HG03066 (cell line): ENCODE results near the gene PHF12.
"Not testable (repeated sequence)": the region's sequence is repeated elsewhere in the genome, so short reads cannot be mapped to it uniquely, and the experiment has no call there.

ENCODE experiments used
- ATAC-seq: cut with Tn5 transposase; IDR thresholded peaks from one replicate; pipeline ENCODE4 v1.9.1; 2021; ENCODE audit warnings: low read depth; ENCODE audit not compliant: unreplicated experiment

Gene PHF12

GRCh38 chr17:28938552-28938951 is 12.8 kb downstream of the PHF12 start:
- ATAC-seq = no peak

DNA sequence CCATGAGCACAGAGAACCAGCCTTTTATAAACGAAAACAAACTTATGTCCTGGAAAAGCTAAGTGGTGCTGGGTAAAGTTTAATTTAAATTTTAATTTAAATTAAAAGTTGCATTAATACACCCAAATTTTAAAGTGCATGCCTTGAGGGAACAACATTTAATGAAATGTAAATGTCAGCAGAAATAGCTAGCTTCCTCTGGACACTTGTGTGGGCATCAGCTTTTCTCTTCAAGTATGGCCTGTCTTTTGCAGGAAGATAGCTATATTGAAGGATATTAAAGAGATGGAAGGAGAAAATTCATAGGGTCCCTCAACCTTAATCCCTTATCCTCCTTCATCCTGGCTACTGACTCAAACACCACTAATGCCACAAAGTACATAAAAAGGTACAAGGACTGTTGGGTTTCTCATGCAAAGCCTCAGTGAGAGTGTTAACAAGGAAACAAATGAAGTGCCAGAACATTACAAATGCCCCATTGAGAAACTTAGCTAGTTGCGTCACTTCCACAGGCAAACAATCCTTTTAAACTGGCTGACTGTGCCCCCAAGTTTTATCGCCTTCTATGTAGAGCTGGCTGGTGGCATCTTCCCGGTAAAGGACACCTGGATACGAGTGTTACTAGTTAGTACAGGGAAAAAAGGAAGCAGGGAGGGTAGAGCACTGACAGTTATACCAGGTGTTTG is 14.1 kb downstream of the PHF12 start:
- no peak for ATAC-seq

DNA sequence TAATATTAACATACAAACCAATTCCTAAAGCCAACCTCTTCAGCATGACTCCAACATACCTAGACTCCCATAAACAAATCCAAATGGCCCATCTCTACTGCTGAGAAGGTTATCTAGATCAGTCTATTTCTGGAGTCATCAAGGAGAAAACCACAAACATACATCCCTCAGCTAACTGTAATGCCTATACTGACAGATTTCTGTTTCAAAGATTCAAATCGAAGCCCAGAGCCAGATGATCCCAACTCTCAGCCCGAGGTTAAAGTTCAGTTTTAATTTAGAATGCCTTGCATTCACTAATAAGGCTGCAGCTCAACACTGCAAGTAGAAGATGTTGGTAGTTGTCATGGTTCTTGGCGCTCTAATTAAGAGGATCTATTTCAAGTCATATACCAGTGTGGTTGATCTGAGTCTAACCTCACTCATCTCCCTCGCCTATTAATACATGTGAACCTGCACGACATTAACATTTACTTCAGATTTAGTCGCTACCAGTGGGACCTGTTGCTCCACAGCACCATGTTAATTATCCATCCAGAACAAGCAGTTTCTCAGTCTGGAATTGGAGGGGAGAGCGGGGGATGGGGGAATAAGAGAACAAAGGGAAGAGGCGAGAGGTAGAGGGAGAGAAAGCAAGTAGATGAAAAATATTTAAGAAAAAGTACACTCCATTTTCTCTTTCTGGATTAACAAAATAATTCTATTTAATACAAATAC is 15.4 kb downstream of the PHF12 start:
- ATAC-seq = no peak

DNA sequence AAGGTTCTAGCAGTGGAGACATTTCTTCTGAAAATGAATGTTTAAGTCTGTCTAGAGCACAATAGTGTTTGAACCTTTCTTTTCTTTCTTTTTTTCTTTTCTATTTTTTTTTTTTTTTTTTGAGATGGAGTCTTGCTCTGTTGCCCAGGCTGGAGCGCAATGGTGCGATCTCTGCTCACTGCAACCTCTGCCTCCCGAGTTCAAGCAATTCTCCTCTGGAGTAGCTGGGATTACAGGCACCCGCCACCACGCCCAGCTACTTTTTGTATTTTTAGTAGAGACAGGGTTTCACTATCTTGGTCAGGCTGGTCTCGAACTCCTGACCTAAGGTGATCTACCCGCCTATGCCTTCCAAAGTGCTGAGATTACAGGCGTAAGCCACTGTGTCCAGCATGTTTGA is 16.8 kb downstream of the PHF12 start:
- not testable (repeated sequence) for ATAC-seq

GRCh38 chr17:28929787-28930186 is 21.5 kb downstream of the PHF12 start:
- no peak for ATAC-seq

- no peak for ATAC-seq
Observed at GRCh38 chr17:28928061-28928460, 23.3 kb downstream of the PHF12 start.

GRCh38 chr17:28926786-28927185 is 24.5 kb downstream of the PHF12 start:
- ATAC-seq = no peak

GRCh38 chr17:28926366-28926765 is 25.0 kb downstream of the PHF12 start:
- ATAC-seq = no peak

GRCh38 chr17:28925912-28926365 is 25.4 kb downstream of the PHF12 start:
- ATAC-seq = no peak

DNA sequence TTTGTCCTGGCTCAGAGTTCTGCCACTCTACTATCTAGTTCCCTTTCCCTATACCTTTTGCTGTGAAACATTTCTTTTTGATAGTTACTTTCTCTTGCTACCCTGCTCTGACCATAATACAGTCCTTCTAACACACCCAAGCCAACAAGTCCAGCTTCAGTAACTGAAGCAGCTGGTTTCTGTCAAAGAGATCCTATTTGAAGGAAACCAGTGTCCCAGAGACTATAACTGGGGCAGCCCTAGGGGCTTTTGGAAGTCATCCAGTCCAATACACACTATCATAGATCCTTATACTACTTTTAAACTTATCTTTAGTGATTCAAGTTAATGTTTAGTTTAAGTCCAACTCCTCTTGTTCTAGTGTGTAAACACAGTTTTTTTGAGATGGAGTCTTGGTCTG is 31.1 kb downstream of the PHF12 start:
- ATAC-seq = no peak

DNA sequence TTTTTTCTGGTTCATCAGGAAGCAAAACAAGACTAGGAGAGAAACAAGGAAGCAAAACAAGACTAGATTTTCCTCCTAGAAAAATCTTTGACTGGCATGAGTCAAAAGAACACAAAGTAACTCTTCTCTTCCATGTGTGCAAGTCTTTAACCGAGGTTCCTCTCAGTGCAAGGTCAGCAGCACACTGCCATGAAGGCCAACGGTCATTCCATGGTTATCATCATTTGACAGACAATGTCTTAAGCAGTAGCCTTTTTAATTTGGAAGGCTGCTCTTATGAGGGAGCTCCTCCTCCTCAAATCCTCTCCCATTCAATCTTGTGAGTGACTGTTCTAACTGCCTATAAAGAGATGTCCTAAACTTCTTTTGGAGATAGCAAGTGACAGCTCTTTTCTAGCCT is 33.0 kb downstream of the PHF12 start:
- ATAC-seq = no peak

DNA sequence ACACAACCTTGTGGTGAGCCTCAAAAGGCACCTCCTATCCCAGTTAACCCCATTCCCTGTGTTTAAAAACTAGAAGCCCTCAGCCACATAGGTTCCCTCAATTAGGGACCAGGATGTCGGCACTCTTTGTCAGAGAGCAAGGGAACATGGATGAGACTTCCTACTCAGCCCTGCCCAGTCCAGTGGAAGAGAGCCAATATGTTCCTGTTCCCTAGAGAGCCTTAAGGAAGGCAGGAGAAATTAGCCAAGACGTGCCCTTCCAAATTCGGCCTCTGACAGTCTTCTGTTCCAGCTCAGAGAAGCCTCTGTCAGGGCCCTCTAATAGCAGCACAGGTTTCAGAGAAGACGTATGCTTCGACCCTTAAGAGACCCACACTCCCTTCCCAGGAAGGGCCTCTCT is 33.9 kb downstream of the PHF12 start:
- no peak for ATAC-seq

DNA sequence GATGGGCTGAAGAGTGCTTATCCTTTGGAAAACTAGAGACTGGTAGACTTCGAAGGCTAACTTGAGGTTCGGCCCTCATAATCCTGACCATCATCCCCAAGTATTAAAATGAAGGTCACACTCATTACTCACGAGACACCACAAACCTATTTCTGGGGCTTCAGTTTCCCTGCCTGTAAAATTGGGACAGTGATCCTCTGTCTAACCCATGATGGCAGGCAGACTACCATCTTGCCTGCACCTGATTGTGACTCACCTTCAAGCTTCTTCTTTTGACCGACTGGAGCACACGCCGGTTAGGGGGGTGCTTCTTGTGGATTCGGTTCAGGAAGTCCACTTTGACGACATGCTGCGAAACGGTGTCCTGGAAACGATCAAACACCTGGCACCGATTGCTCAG is 34.3 kb downstream of the PHF12 start:
- no peak for ATAC-seq

DNA sequence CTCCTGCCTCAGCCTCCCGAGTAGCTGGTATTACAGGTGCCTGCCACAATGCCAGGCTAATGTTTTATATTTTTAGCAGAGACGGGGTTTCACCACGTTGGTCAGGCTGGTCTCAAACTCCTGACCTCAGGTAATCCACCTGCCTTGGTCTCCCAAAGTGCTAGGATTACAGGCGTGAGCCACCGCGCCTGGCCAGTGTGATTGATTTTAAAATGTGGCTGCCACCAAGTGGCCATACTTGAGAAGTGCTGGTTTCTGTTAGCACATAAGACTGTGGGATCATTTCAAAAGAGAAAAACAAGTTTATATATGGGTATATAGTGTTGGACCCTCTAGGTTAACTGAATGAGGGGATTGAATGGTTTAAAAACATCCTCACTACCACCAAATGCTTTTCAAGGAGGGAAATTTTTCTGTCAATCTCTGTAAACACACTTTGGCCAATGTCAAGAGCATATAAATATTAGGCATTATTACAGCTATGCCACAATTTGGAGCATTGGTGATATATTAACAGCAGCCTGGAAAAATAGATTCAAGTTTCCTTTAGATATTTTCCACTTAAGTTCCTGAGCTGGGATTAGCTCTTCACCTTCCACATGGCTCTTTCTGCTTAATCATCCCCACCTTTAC is 34.9 kb downstream of the PHF12 start:
- ATAC-seq = no peak

- no peak for ATAC-seq
Observed at GRCh38 chr17:28912938-28913333, 38.4 kb downstream of the PHF12 start.

DNA sequence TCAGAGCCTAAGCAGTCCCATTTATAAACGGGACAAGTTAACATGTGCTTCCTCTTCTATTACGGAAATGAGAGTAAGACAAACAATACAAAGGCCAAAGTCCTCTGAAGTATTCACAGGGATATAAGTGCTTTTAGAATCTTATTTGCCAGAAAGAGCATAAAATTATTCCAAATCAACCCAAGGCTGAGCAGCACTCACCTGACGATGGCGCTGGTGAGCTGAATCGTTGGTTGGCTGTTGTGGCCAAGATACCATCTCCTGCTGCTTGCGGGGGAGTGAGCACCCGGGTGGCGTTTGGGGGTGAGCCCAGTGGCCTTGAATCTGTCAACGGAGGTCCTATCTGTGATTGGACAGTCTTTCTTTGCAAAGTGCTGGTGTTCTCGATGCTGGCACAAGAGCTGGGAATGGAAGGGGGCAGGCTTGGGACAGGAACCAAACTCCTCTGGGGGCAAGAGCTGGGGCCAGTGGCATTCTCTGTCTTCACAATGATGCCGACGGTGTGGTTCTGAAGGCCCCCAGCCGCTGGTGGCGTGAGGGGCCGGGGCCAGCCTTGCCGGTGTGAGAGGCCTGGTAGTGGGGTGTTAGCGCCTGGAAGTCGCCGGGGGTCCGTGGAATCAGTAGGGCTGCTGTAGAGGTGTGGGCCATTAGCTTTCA is 38.9 kb downstream of the PHF12 start:
- ATAC-seq = no peak

DNA sequence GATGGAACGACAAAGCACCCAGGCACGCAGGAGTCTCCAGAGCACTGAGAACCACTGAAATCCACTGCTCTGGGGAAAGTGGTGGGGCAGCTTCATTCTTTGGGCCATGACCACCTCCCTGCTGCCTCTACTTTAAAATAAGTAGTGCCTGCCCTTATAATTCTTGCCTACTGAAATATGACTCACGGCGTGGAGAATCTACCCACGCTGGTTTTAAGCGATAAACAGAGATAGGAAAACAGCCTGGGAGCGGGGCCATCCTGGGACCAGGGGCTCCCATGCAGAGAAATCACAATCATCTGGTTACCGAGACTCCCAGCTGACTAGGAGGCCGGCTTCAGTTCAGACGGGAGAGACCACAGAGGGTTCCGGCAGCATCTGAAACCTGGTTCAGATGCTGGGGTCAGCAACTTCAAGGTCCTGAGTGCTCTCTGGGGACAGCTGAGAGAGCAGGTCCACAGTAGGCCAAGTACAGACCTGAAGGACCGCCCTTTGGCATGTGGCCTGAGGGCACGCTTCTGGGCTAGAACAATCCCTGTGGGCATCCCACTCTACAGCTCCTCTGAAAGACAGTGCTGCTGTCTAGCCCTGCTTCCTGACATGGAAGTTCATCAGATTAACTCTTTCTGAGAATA is 39.8 kb downstream of the PHF12 start:
- no peak for ATAC-seq

GRCh38 chr17:28910534-28910933 is 40.8 kb downstream of the PHF12 start:
- no peak for ATAC-seq

DNA sequence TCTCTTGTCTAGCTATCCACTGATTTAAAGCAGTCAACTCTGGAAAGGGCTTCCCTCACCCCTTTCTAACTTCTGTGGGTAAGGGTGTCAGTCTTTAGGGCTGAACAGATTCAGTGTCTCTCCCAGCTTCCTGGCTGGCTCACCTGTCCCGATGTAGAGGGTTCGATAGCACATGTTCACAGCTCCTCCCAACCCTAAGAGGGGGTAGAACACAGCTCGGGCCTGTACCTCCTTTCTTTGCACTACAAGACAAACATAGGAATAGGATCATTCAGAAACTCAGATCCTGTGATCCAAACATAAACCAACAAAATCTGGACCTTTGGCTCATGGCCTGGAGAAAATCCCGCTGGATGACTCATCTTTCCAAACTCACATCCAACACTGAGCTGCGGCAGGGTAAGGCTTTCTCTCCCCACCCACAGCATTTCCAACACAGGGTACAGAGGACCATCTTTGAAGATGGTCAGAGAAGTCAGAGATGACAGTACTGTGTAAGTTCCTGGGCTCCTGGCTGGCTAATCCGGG is 42.6 kb downstream of the PHF12 start:
- ATAC-seq = no peak

DNA sequence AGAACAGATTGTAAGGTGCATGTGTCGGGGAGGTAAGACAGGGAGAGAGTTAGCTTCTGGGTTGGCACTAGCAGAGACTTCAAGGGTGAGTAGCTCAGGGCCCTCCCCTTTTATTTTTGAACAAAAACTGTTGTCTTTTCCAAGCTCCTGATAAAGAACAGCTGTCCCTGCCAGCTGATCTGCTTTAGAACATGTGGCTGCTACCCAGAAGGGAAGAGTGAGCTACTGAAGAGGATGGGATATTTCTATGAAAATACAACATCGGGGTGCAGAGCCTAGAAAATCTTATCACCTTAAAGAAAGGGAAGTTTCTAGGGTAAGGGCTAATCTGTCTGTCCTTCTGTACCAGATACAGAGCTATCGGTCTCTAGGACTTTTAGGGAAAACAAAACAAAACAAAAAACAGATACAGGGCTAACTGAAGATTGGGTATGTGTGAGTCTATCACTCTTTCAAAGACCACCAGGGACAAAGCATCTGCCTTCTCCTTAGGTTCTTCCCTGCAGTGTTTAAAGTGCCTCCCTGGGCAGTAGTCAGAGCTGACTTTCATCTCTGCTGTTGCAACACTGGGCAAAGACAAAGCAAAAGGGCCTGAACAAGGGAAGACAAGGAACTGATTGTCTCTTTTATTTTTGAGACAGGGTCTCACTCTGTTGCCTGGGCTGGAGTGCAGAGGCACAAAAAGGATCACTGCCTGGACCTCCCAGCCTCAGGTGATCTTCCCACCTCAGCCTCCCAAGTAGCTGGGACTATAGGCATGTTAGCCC is 43.4 kb downstream of the PHF12 start:
- no peak for ATAC-seq
